Neural cell (in vitro differentiated cells): ENCODE results near the gene KIAA0513. TPM values are rescaled to one million over a fixed set of nuclear protein-coding genes. Genes with fewer than 3 reads are reported as not detected.

Experiments used
- H2AFZ ChIP-seq: fragments of 200-600, 300-800 bp; sonication (generic), shearing (Covaris generic); 2 replicates; pipeline ENCODE4 v1.6.0; 2014; ENCODE audit warnings: low read depth, mild to moderate bottlenecking, antibody characterized with exemption, low read length, moderate library complexity
- H3F3A ChIP-seq: fragments of 200-600 bp; shearing (Covaris generic); 2 replicates; pipeline ENCODE4 v1.6.1; 2016; ENCODE audit warnings: mild to moderate bottlenecking, moderate library complexity, mixed read lengths, antibody characterized with exemption, low read length; ENCODE audit not compliant: insufficient read depth, poor library complexity, severe bottlenecking
- H3K27ac ChIP-seq: fragments of 200-600, 300-800 bp; sonication (generic), shearing (Covaris generic); 2 replicates; pipeline ENCODE4 v1.5.1; 2014; ENCODE audit warnings: mild to moderate bottlenecking, low read length, moderate library complexity
- H3K27me3 ChIP-seq: fragments of 300-800, 200-600 bp; sonication (generic), shearing (Covaris generic); 2 replicates; pipeline ENCODE4 v1.6.0; 2014; ENCODE audit warnings: mild to moderate bottlenecking, low read depth, low read length, moderate library complexity; ENCODE audit not compliant: insufficient read depth
- H3K36me3 ChIP-seq: fragments of 300-800, 200-600 bp; sonication (generic), shearing (Covaris generic); 2 replicates; pipeline ENCODE4 v1.5.1; 2014; ENCODE audit warnings: mild to moderate bottlenecking, antibody characterized with exemption, low read length, moderate library complexity; ENCODE audit not compliant: insufficient read depth
- H3K4me2 ChIP-seq: fragments of 300-800, 200-600 bp; sonication (generic), shearing (Covaris generic); 2 replicates; pipeline ENCODE4 v1.6.0; 2014; ENCODE audit warnings: mild to moderate bottlenecking, low read length
- H3K4me3 ChIP-seq: fragments of 300-800, 200-600 bp; sonication (generic), shearing (Covaris generic); 2 replicates; pipeline ENCODE4 v1.5.1; 2014; ENCODE audit warnings: mild to moderate bottlenecking, low read length, moderate library complexity
- H3K79me2 ChIP-seq: fragments of 200-600 bp; shearing (Covaris generic); replicated peaks from 2 replicates; pipeline ENCODE4 v1.6.0; 2014; ENCODE audit warnings: mild to moderate bottlenecking, low read length, moderate library complexity; ENCODE audit not compliant: insufficient read depth
- H3K9ac ChIP-seq: fragments of 300-800, 200-600 bp; sonication (generic), shearing (Covaris generic); 2 replicates; pipeline ENCODE4 v1.6.1; 2016; ENCODE audit warnings: mild to moderate bottlenecking, low read length, mixed read lengths
- H3K9me2 ChIP-seq: fragments of 200-600 bp; shearing (Covaris generic); 2 replicates; pipeline ENCODE4 v1.6.1; 2016; ENCODE audit warnings: mild to moderate bottlenecking, low read length, mixed read lengths; ENCODE audit not compliant: insufficient read depth
- H3K9me3 ChIP-seq: fragments of 200-600, 300-800 bp; sonication (generic), shearing (Covaris generic); 2 replicates; pipeline ENCODE4 v1.6.1; 2016; ENCODE audit warnings: mild to moderate bottlenecking, mixed run types, low read length, moderate library complexity, mixed read lengths
- H4K20me1 ChIP-seq: fragments of 200-600 bp; shearing (Covaris generic); 2 replicates; pipeline ENCODE4 v1.6.1; 2016; ENCODE audit warnings: mild to moderate bottlenecking, mixed run types; ENCODE audit not compliant: insufficient read depth
- CTCF ChIP-seq: fragments of 450-650 bp; IDR thresholded peaks from 2 replicates; pipeline ENCODE4 v1.5.1; 2014; ENCODE audit warnings: antibody characterized with exemption, mild to moderate bottlenecking, moderate library complexity; ENCODE audit not compliant: poor library complexity, severe bottlenecking
- EP300 ChIP-seq: fragments of 450-650 bp; conservative IDR thresholded peaks from 2 replicates; pipeline ENCODE4 v1.6.1; 2014; ENCODE audit warnings: antibody characterized with exemption, mild to moderate bottlenecking, moderate library complexity; ENCODE audit not compliant: poor library complexity, severe bottlenecking
- EZH2 ChIP-seq: fragments of 200-600, 300-800 bp; shearing (Covaris generic), sonication (generic); IDR thresholded peaks from 2 replicates; pipeline ENCODE4 v1.6.1; 2014; ENCODE audit warnings: antibody characterized with exemption, low read length, borderline replicate concordance, mild to moderate bottlenecking; ENCODE audit not compliant: insufficient read depth, poor library complexity, severe bottlenecking
- MXI1 ChIP-seq: fragments of 450-650 bp; conservative IDR thresholded peaks from 2 replicates; pipeline ENCODE4 v1.6.1; 2014; ENCODE audit warnings: antibody characterized with exemption, mild to moderate bottlenecking; ENCODE audit not compliant: poor library complexity, severe bottlenecking
- POLR2AphosphoS5 ChIP-seq: IDR thresholded peaks from 2 replicates; pipeline ENCODE4 v1.6.1; 2012
- RAD21 ChIP-seq: fragments of 450-650 bp; conservative IDR thresholded peaks from 2 replicates; pipeline ENCODE4 v1.6.1; 2014; ENCODE audit warnings: antibody characterized with exemption, mild to moderate bottlenecking, moderate library complexity
- REST ChIP-seq: IDR thresholded peaks from 2 replicates; pipeline ENCODE4 v1.6.1; 2012; ENCODE audit warnings: borderline replicate concordance
- SMC3 ChIP-seq: fragments of 450-650 bp; conservative IDR thresholded peaks from 2 replicates; pipeline ENCODE4 v1.6.1; 2014; ENCODE audit warnings: antibody characterized with exemption, mild to moderate bottlenecking, moderate library complexity; ENCODE audit not compliant: poor library complexity
- TAF1 ChIP-seq: IDR thresholded peaks from 2 replicates; pipeline ENCODE4 v1.6.1; 2012; ENCODE audit warnings: low read depth
- polyA plus RNA-seq: library from polyadenylated mRNA; depleted of rRNA; stranded (reverse); fragments of >200 nt; gene quantifications from 2 replicates; pipeline ENCODE4 v1.2.3, GENCODE V29; 2014

The KIAA0513 gene
- polyA plus RNA-seq, 1 donor from 2014 or later, result 18.9 TPM

GRCh38 chr16:84993926-84994325, 33.7 kb upstream of the KIAA0513 start:
- Histone ChIP-seq H3K9ac (no peak overlapping the region), H3K79me2 (no peaks in the 10 kb centered on the region), H3F3A (no peaks in the 10 kb centered on the region), H3K27me3 (no peaks in the 10 kb centered on the region), H3K9me2 (no peaks in the 10 kb centered on the region), H3K27ac (no peak overlapping the region), H3K9me3 (no peaks in the 10 kb centered on the region), H3K4me3 (no peak overlapping the region), H2AFZ (no peak overlapping the region), H4K20me1 (no peaks in the 10 kb centered on the region), H3K36me3 (no peaks in the 10 kb centered on the region), H3K4me2 (no peak overlapping the region)
- no peak for TF ChIP-seq EP300
- TF ChIP-seq EZH2, result no peak
- no peak for TF ChIP-seq RAD21
- no peak for TF ChIP-seq TAF1
- no peak for TF ChIP-seq POLR2AphosphoS5
- TF ChIP-seq CTCF, result no peak
- TF ChIP-seq MXI1, result no peak

- Histone ChIP-seq H3K9me2 (no peaks in the 10 kb centered on the region), H3K27ac (no peak overlapping the region), H3K27me3 (no peaks in the 10 kb centered on the region), H3F3A (no peaks in the 10 kb centered on the region), H3K9me3 (no peaks in the 10 kb centered on the region), H3K4me3 (no peak overlapping the region), H3K79me2 (no peaks in the 10 kb centered on the region), H3K36me3 (no peaks in the 10 kb centered on the region), H2AFZ (no peak overlapping the region), H3K9ac (no peak overlapping the region), H3K4me2 (no peak overlapping the region), H4K20me1 (no peaks in the 10 kb centered on the region)
- TF ChIP-seq EP300, result no peak
Observed at GRCh38 chr16:84995663-84996062, 31.9 kb upstream of the KIAA0513 start.

GRCh38 chr16:84996365-84996764, 31.2 kb upstream of the KIAA0513 start:
- no peaks in the 10 kb centered on the region for H3K9me2 ChIP-seq
- H2AFZ ChIP-seq, result no peak overlapping the region
- no peaks in the 10 kb centered on the region for H4K20me1 ChIP-seq
- no peak overlapping the region for H3K4me2 ChIP-seq
- no peaks in the 10 kb centered on the region for H3K27me3 ChIP-seq
- no peaks in the 10 kb centered on the region for H3K9me3 ChIP-seq
- H3K27ac ChIP-seq, result no peak overlapping the region
- H3K9ac ChIP-seq, result no peak overlapping the region
- H3K79me2 ChIP-seq, result no peaks in the 10 kb centered on the region
- no peaks in the 10 kb centered on the region for H3K36me3 ChIP-seq
- TF ChIP-seq MXI1 (no peak), EP300 (no peak), RAD21 (no peak), TAF1 (no peak), SMC3 (no peak), CTCF (no peak), REST (no peak), EZH2 (no peak), POLR2AphosphoS5 (no peak)
- no peak overlapping the region for H3K4me3 ChIP-seq
- no peaks in the 10 kb centered on the region for H3F3A ChIP-seq
